ENCODE results near the gene MTHFS.

DNA sequence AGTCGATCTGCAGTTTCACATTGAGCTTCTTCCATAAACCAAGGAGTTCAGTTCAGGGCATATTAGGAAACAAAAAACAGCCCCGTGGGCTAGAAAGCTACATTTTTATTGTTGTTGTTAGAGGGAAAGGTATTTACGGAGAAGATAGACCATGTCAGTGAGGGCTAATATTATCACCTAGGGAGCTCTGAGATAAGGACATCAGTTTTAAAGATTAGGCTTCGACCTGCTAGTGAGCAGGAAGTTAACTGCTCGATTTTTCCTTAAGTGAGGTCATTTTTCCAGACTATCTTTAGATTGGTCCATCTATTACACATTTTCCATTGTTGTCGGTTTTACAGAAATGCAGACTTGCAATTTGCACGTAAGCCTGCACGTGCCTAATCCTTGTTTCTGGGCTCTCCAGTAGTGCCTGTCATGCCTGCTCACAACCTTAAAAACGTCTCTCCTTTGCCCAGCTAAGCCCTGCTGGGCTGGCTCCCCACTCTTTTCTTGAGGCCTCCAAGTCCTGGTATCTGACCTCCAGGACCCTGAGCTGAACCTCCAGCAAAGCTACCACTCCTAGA is 72.6 kb downstream of the MTHFS start:
- TF ChIP-seq, protein P1, sequence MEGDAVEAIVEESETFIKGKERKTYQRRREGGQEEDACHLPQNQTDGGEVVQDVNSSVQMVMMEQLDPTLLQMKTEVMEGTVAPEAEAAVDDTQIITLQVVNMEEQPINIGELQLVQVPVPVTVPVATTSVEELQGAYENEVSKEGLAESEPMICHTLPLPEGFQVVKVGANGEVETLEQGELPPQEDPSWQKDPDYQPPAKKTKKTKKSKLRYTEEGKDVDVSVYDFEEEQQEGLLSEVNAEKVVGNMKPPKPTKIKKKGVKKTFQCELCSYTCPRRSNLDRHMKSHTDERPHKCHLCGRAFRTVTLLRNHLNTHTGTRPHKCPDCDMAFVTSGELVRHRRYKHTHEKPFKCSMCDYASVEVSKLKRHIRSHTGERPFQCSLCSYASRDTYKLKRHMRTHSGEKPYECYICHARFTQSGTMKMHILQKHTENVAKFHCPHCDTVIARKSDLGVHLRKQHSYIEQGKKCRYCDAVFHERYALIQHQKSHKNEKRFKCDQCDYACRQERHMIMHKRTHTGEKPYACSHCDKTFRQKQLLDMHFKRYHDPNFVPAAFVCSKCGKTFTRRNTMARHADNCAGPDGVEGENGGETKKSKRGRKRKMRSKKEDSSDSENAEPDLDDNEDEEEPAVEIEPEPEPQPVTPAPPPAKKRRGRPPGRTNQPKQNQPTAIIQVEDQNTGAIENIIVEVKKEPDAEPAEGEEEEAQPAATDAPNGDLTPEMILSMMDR (conservative IDR thresholded peaks at IDR 0.05): no peak
- TF ChIP-seq EZH2 (IDR thresholded peaks at IDR 0.05; ENCODE audit: low read depth): no peak

All from PC-9 (cell line).